Lower leg skin (tissue), 3 donors: ENCODE data around the gene ERN1.

Experiments used
- POLR2A ChIP-seq, 2 donors: fragments of 450-650 bp; IDR thresholded peaks; one replicate each; pipeline ENCODE4 v1.6.1; 2016 to 2017; ENCODE audit warnings: antibody characterized with exemption in 2 of 2, mild to moderate bottlenecking in 1 of 2, moderate library complexity in 1 of 2
- TF ChIP-seq, protein P1 (sequence below), 3 donors: fragments of 450-650 bp; IDR thresholded peaks; one replicate each; pipeline ENCODE4 v1.5.1; 2016; ENCODE audit warnings: antibody characterized with exemption in 3 of 3, mild to moderate bottlenecking in 3 of 3, moderate library complexity in 2 of 3

DNA sequence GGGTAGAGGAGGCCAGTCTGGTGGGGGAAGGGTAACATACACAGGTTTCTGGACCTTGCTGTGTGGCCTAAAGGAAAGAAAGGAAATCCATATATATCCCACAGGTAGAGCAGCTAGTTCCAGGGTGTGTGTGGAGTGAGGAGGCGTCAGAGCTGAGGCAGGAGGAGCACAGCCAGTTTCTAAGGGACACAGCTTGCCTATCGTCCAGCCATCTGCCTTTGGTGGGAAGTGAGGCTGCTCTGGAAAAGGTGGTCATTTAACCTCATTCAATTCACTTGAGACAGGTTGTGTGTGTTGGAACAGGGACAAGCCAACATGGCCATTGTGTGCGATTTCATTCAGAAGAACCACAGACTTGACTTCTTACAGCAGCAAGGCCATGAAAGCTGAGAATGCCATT is 36.9 kb upstream of the ERN1 start:
- TF ChIP-seq POLR2A (IDR thresholded peaks at IDR 0.05): no peak
- TF ChIP-seq, protein P1, sequence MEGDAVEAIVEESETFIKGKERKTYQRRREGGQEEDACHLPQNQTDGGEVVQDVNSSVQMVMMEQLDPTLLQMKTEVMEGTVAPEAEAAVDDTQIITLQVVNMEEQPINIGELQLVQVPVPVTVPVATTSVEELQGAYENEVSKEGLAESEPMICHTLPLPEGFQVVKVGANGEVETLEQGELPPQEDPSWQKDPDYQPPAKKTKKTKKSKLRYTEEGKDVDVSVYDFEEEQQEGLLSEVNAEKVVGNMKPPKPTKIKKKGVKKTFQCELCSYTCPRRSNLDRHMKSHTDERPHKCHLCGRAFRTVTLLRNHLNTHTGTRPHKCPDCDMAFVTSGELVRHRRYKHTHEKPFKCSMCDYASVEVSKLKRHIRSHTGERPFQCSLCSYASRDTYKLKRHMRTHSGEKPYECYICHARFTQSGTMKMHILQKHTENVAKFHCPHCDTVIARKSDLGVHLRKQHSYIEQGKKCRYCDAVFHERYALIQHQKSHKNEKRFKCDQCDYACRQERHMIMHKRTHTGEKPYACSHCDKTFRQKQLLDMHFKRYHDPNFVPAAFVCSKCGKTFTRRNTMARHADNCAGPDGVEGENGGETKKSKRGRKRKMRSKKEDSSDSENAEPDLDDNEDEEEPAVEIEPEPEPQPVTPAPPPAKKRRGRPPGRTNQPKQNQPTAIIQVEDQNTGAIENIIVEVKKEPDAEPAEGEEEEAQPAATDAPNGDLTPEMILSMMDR (IDR thresholded peaks at IDR 0.05): no peak
